Gastroesophageal sphincter (tissue), 3 donors: ENCODE measurements around the gene PRR35.

ENCODE experiments used
- CTCF ChIP-seq, 4 experiments: fragments of 200-600 bp in 2 of 4; fragments of 450-650 bp in 2 of 4; sonication (generic) in 1 of 4; IDR thresholded peaks; one replicate each; pipeline ENCODE4 v1.5.1; 2017 to 2019; ENCODE audit warnings: antibody characterized with exemption in 4 of 4, mild to moderate bottlenecking in 2 of 4, moderate library complexity in 2 of 4
- EP300 ChIP-seq: sonication (generic); formaldehyde crosslinking; IDR thresholded peaks from one replicate; pipeline ENCODE4 v1.6.1; 2017; ENCODE audit warnings: antibody characterized with exemption, mild to moderate bottlenecking

- TF ChIP-seq CTCF (IDR thresholded peaks at IDR 0.05): no peak
- TF ChIP-seq EP300: no peak
Observed at GRCh38 chr16:591231-591630, 31.0 kb downstream of the PRR35 start.
